GM12878 (cell line): ENCODE measurements around the gene CEP128. TPM values are rescaled to one million over a fixed set of nuclear protein-coding genes. Genes with fewer than 3 reads are reported as not detected.

Source experiments
- ATAC-seq: fragments of 200-7000 bp; cut with Tn5 transposase; 3 replicates; pipeline ENCODE4 v1.9.1; 2020; ENCODE audit warnings: mild to moderate bottlenecking, moderate library complexity
- BruUV-seq: library from RNA; stranded (reverse); fragments of 400-500 nt; replicated peaks from 2 replicates; lab custom pipeline; 2021; lab: Mats Ljungman, UMichigan
- CTCF ChIA-PET: fragments of 300-600 bp; sonication (Branson Sonifier 250); formaldehyde crosslinking; extraction: SDS; loops from one replicate; lab custom pipeline; 2021; ENCODE audit warnings: inconsistent platforms; lab: Yijun Ruan, JAX
- POLR2A ChIA-PET: fragments of 350-600 bp; formaldehyde crosslinking; extraction: SDS; loops from one replicate; lab custom pipeline; 2021; ENCODE audit warnings: inconsistent platforms; lab: Charles Lee
- RAD21 ChIA-PET: fragments of 300-600 bp; sonication (Branson Sonifier 250); formaldehyde crosslinking; loops from one replicate; lab custom pipeline; 2023; ENCODE audit warnings: antibody characterized with exemption; ENCODE audit not compliant: unreplicated experiment; lab: Charles Lee
- SMC1A ChIA-PET: fragments of 300-600 bp; sonication (Branson Sonifier 250); formaldehyde crosslinking; loops from one replicate; lab custom pipeline; 2023; ENCODE audit not compliant: unreplicated experiment, uncharacterized antibody; lab: Charles Lee
- DNase-seq: peaks from one replicate; pipeline ENCODE4 v3.0.0-alpha.2; 2011; ENCODE audit warnings: low read depth, low spot score
- FAIRE-seq: peaks from 3 replicates; lab custom pipeline; 2011; peaks lifted over from hg19 to GRCh38; lab: Jason Lieb, UNC
- H2AFZ ChIP-seq: 2 replicates; pipeline ENCODE4 v1.6.0; 2011; ENCODE audit warnings: low read depth, low read length, control low read depth; ENCODE audit not compliant: control insufficient read depth
- H3K27ac ChIP-seq: 2 replicates; pipeline ENCODE4 v1.5.1; 2011; ENCODE audit warnings: control low read depth; ENCODE audit not compliant: control insufficient read depth, insufficient read depth
- H3K27me3 ChIP-seq, 2 experiments: replicated peaks in 1 of 2; 2 replicates each; pipeline versions ENCODE4 v1.6.0 to v1.6.1; 2011; ENCODE audit warnings: low read length in 1 of 2; ENCODE audit not compliant: control insufficient read depth in 2 of 2, insufficient read depth in 2 of 2
- H3K36me3 ChIP-seq, 2 experiments: 2 replicates each; pipeline ENCODE4 v1.5.1; 2011; ENCODE audit warnings: low read length in 1 of 2; ENCODE audit not compliant: control insufficient read depth in 2 of 2, insufficient read depth in 2 of 2
- H3K4me1 ChIP-seq: 2 replicates; pipeline ENCODE4 v1.6.1; 2011; ENCODE audit warnings: mild to moderate bottlenecking, low read length, moderate library complexity, mixed read lengths; ENCODE audit not compliant: control insufficient read depth, insufficient read depth
- H3K4me2 ChIP-seq: 2 replicates; pipeline ENCODE4 v1.6.0; 2011; ENCODE audit warnings: control low read depth; ENCODE audit not compliant: control insufficient read depth, insufficient read depth
- H3K4me3 ChIP-seq: fragments of 200-600 bp; sonication (generic); 2 replicates; pipeline ENCODE4 v1.5.1; 2016
- H3K79me2 ChIP-seq: 2 replicates; pipeline ENCODE4 v1.6.0; 2011; ENCODE audit warnings: low read length; ENCODE audit not compliant: control insufficient read depth, insufficient read depth
- H3K9ac ChIP-seq: 2 replicates; pipeline ENCODE4 v1.8.0; 2011; ENCODE audit warnings: low read length, control low read depth, mixed read lengths; ENCODE audit not compliant: control insufficient read depth, insufficient read depth
- H3K9me3 ChIP-seq: replicated peaks from 3 replicates; pipeline ENCODE4 v1.5.1; 2011; ENCODE audit warnings: mild to moderate bottlenecking, low read length; ENCODE audit not compliant: control insufficient read depth, insufficient read depth
- H4K20me1 ChIP-seq: 2 replicates; pipeline ENCODE4 v1.6.0; 2011; ENCODE audit not compliant: control insufficient read depth, insufficient read depth
- CTCF ChIP-seq, 3 experiments: IDR thresholded peaks in 2 of 3; conservative IDR thresholded peaks in 1 of 3; 2 replicates each; pipeline ENCODE4 v1.5.1; 2011; ENCODE audit warnings: low read depth in 3 of 3, low read length in 3 of 3, mild to moderate bottlenecking in 3 of 3, control low read depth in 2 of 3, moderate library complexity in 2 of 3, inconsistent platforms in 1 of 3, mixed read lengths in 1 of 3; ENCODE audit not compliant: control insufficient read depth in 2 of 3, insufficient read depth in 1 of 3; ENCODE audit errors: extremely low read depth in 1 of 3
- DPF2 ChIP-seq: fragments of 450-650 bp; IDR thresholded peaks from 2 replicates; pipeline ENCODE4 v1.6.1; 2017; ENCODE audit warnings: mild to moderate bottlenecking
- GATAD2B ChIP-seq: fragments of 450-650 bp; conservative IDR thresholded peaks from 2 replicates; pipeline ENCODE4 v1.6.1; 2017; ENCODE audit warnings: low read depth, mild to moderate bottlenecking, moderate library complexity
- RUNX3 ChIP-seq: IDR thresholded peaks from 2 replicates; pipeline ENCODE4 v1.6.1; 2012; ENCODE audit warnings: low read length, inconsistent platforms
- YBX1 ChIP-seq: fragments of 450-650 bp; IDR thresholded peaks from 2 replicates; pipeline ENCODE4 v1.6.1; 2016; ENCODE audit warnings: antibody characterized with exemption
- ZBTB11 ChIP-seq: fragments of 450-650 bp; formaldehyde crosslinking; IDR thresholded peaks from 2 replicates; pipeline ENCODE4 v1.5.0; 2022; ENCODE audit warnings: mild to moderate bottlenecking, missing genetic modification characterization
- WGBS: methylation state at CpG from one replicate; pipeline ENCODE4 v1.1.6; 2016; ENCODE audit warnings: low lambda C conversion rate; ENCODE audit not compliant: insufficient replicate concordance, insufficient coverage; ENCODE audit errors: missing lambda C conversion rate; 5-methylcytosine and 5-hydroxymethylcytosine counted together
- in situ Hi-C: fragments of 300-500 bp; cut with MboI; formaldehyde crosslinking; loops from 9 replicates; pipeline ENCODE4 v1.14.3; 2018; ENCODE audit warnings: mixed read lengths
- intact Hi-C: fragments of 100-400 bp; cut with micrococcal nuclease; formaldehyde crosslinking; loops from one replicate; pipeline ENCODE4 v1.14.2; 2022; ENCODE audit not compliant: unreplicated experiment
- polyA plus RNA-seq, 11 experiments: library from polyadenylated mRNA; depleted of rRNA in 4 of 11; unstranded in 6 of 11; stranded (reverse) in 5 of 11; fragments of >200 nt; fragmentation: Nextera tagmentation in 4 of 11; fragmentation: Illumina TruSeq in 1 of 11; extraction: Ambion mirVana in 4 of 11; extraction: Trizol in 1 of 11; gene quantifications; 1 replicate in 1 of 11; 2 replicates in 10 of 11; pipeline versions ENCODE4 v1.2.1 to v1.2.3, GENCODE V29; 2011 to 2016; ENCODE audit warnings: inconsistent platforms in 2 of 11, missing spikeins in 2 of 11, low read depth in 1 of 11
- total RNA-seq, 4 experiments: library from RNA; depleted of rRNA in 3 of 4; stranded (reverse); fragments of >200 nt in 3 of 4; fragmentation: Illumina TruSeq in 1 of 4; extraction: Trizol in 1 of 4; gene quantifications; 2 replicates each; pipeline versions ENCODE4 v1.2.1 to v1.2.3, GENCODE V29; 2013 to 2021

Gene CEP128
- total and polyA plus RNA-seq, 10 of the 15 experiments (the other 5 are each of a cell fraction or from before 2014, with no cell fraction given): 1.1 to 6.7 (median 3.4) TPM

DNA sequence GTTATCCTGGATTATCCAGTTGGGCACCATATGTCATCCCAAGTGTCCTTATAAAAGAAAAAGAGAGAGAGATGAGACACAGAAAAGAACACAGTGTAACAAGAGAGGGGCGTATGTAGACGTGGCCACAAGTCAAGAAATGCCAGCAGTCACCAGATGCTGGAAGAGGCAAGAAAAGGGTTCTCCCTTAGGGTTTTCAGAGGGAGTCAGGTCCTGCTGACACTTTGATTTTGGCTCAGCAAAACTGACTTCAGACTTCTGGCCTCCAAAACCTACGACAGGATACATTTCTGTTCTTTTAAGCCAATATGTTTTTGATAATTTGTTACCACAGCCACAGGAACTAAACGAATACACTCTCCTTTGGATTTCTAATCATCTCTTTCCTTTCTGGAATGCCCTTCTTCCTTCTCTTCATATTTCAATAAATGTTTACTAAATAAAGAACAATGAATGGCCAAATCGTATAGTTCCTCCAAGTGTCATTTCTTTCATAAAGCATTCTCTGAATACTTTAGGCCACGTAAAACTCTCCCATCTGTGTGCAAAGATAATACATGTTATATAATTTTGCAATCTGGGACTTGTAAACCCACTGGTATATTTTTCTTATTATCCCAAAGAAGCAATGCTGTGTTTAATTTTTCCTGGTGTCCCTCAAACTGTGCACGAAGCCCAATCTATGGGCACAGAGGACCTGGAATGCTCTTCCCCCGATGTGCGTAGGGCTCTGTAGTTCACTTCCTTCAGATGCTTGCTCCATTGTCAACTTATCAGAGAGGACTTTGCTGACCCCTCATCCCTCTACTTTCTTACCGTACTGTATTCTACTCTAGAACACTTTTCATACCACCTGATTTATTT is 303.6 kb downstream of the CEP128 start (continued):
- TF ChIP-seq ZBTB11 (CRISPR knock-in tag) (no peak), GATAD2B (no peak), YBX1 (no peak), RUNX3 (no peak)

DNA sequence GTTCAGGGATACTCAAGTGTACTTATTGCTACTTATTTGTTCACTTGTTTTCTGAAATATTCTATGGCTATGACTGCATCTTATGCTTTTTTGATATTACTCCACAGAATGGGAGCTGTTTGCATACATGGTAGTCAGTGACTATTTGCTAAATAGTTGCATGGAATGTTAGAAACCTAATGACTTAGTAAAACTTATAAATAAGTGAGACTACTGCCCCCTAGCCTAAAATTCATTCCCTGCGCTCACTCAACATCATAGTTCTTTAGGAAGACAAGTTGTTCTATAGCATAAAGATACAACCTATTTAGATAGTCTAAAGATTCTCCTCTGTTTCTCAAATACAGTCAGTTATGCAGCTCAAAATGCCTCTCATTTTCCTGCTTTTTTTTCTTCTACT is 305.5 kb downstream of the CEP128 start:
- Histone ChIP-seq H3K27ac (no peak overlapping the region), H2AFZ (no peak overlapping the region), H3K27me3 (no peaks in the 10 kb centered on the region), H4K20me1 (no peaks in the 10 kb centered on the region), H3K79me2 (no peaks in the 10 kb centered on the region), H3K4me1 (no peaks in the 10 kb centered on the region; the same call in 1 of the 2 replicates), H3K4me3 (no peak overlapping the region), H3K36me3 (no peaks in the 10 kb centered on the region), H3K4me2 (no peak overlapping the region), H3K9me3 (no peaks in the 10 kb centered on the region), H3K9ac (no peak overlapping the region)
- in situ Hi-C loops (no loop called here), intact Hi-C loops (no loop called here)
- ATAC-seq: no peak
- BruUV-seq: no TSS peak
- no peak for FAIRE-seq
- ChIA-PET SMC1A (interaction anchor here (0.7 kb wide), 1 partner anchor 20 kb away, joined by 3 read pairs; no protein-coding TSS in a partner anchor), CTCF (interaction anchor here (1.0 to 1.1 kb wide), 2 partner anchors 12 to 422 kb away, joined by 3 read pairs; no protein-coding TSS in a partner anchor), POLR2A (no interaction called here), RAD21 (no interaction called here)
- WGBS: 91% methylated on average over 1 of the region's 1 CpG
- TF ChIP-seq CTCF (IDR thresholded peaks at IDR 0.05 in 2 of 3, conservative IDR thresholded peaks at IDR 0.05 in 1 of 3; ENCODE audit: control insufficient read depth in 2 of 3, extremely low read depth in 1 of 3, insufficient read depth in 1 of 3, low read depth in 3 of 3, low read length in 3 of 3) (peak in 1 of 3 experiments; percentile 8; a peak in 1 of 6 replicates), DPF2 (no peak)
- DNase-seq: no peak
